HAP-1 (cell line): ENCODE results near the gene CNPY4.

ENCODE experiments used
- DNase-seq, 2 experiments: peaks; one replicate each; pipeline ENCODE4 v3.0.0-alpha.2; 2016 to 2020; ENCODE audit warnings: low spot score in 2 of 2
- H3K27me3 ChIP-seq: fragments of 250-450 bp; sonication (Bioruptor Pico); 2 replicates; pipeline ENCODE4 v1.5.1; 2020; ENCODE audit warnings: low read depth, mild to moderate bottlenecking, moderate library complexity
- H3K36me3 ChIP-seq: fragments of 250-450 bp; sonication (Bioruptor Pico); replicated peaks from 2 replicates; pipeline ENCODE4 v1.5.1; 2020; ENCODE audit warnings: mild to moderate bottlenecking
- H3K4me1 ChIP-seq: fragments of 250-450 bp; sonication (Bioruptor Pico); 2 replicates; pipeline ENCODE4 v1.5.1; 2020; ENCODE audit warnings: mild to moderate bottlenecking
- H3K4me3 ChIP-seq: fragments of 250-450 bp; sonication (Bioruptor Pico); 2 replicates; pipeline ENCODE4 v1.5.1; 2020; ENCODE audit warnings: mild to moderate bottlenecking, moderate library complexity
- H3K9me3 ChIP-seq: fragments of 250-450 bp; sonication (Bioruptor Pico); 2 replicates; pipeline ENCODE4 v1.5.1; 2020; ENCODE audit warnings: mild to moderate bottlenecking, moderate library complexity
- in situ Hi-C: fragments of 300-500 bp; cut with MboI; formaldehyde crosslinking; loops from 3 replicates; pipeline ENCODE4 v1.14.3; 2020; ENCODE audit warnings: low sequenced_read_pairs, inconsistent platforms, mixed read lengths

Gene CNPY4

GRCh38 chr7:100087055-100087750 is 32.2 kb upstream of the CNPY4 start:
- DNase-seq = no peak

GRCh38 chr7:100088095-100088620 is 31.3 kb upstream of the CNPY4 start:
- in situ Hi-C loops = no loop called here
- no peak for DNase-seq
- Histone ChIP-seq H3K9me3 (no peaks in the 10 kb centered on the region), H3K36me3 (peaks cover 29% of the 10 kb centered on the region), H3K27me3 (no peaks in the 10 kb centered on the region), H3K4me1 (peaks cover 5% of the 10 kb centered on the region), H3K4me3 (peak overlapping the region; percentile 83)

More at GRCh38 chr7:100087055-100087750, 32.2 kb upstream of the CNPY4 start:
- Histone ChIP-seq H3K4me1 (peaks cover 10% of the 10 kb centered on the region), H3K27me3 (no peaks in the 10 kb centered on the region), H3K4me3 (no peak overlapping the region), H3K9me3 (no peaks in the 10 kb centered on the region), H3K36me3 (peaks cover 19% of the 10 kb centered on the region)
- in situ Hi-C loops = no loop called here

- Histone ChIP-seq H3K4me1 (peaks cover 5% of the 10 kb centered on the region), H3K36me3 (peaks cover 36% of the 10 kb centered on the region), H3K4me3 (peak within 1 kb of the TSS; percentile 83), H3K9me3 (no peaks in the 10 kb centered on the region), H3K27me3 (no peaks in the 10 kb centered on the region)
- in situ Hi-C loops = no loop called here
- peak; percentile 53 to 89 for DNase-seq
Observed at GRCh38 chr7:100088621-100089457, 30.6 kb upstream of the CNPY4 start, which contains the start of gene COPS6. COPS6 (plus strand) TSS chr7:100088969; CDS start chr7:100088991, 22 bp downstream.

- peaks cover 5% of the 10 kb centered on the region for H3K4me1 ChIP-seq
- H3K4me3 ChIP-seq = peak overlapping the region; percentile 83
- no peak for DNase-seq
- peaks cover 43% of the 10 kb centered on the region for H3K36me3 ChIP-seq
- no peaks in the 10 kb centered on the region for H3K27me3 ChIP-seq
- H3K9me3 ChIP-seq = no peaks in the 10 kb centered on the region
- in situ Hi-C loops = no loop called here
Observed at GRCh38 chr7:100089458-100090196, 29.8 kb upstream of the CNPY4 start.

- H3K4me1 ChIP-seq = peaks cover 5% of the 10 kb centered on the region
- no peak for DNase-seq
- H3K4me3 ChIP-seq = no peak overlapping the region
- H3K36me3 ChIP-seq = peaks cover 55% of the 10 kb centered on the region
- no peaks in the 10 kb centered on the region for H3K9me3 ChIP-seq
- H3K27me3 ChIP-seq = no peaks in the 10 kb centered on the region
- in situ Hi-C loops = no loop called here
Observed at GRCh38 chr7:100090527-100091410, 28.7 kb upstream of the CNPY4 start.

GRCh38 chr7:100091411-100092181 is 27.8 kb upstream of the CNPY4 start:
- DNase-seq = peak in 1 of 2 experiments; percentile 58
- peaks cover 63% of the 10 kb centered on the region for H3K36me3 ChIP-seq
- in situ Hi-C loops = no loop called here

GRCh38 chr7:100093054-100093453 is 26.4 kb upstream of the CNPY4 start:
- peaks cover 78% of the 10 kb centered on the region for H3K36me3 ChIP-seq
- H3K4me1 ChIP-seq = peaks cover 5% of the 10 kb centered on the region
- no peaks in the 10 kb centered on the region for H3K9me3 ChIP-seq
- DNase-seq = no peak
- H3K27me3 ChIP-seq = no peaks in the 10 kb centered on the region
- in situ Hi-C loops = no loop called here
- H3K4me3 ChIP-seq = no peak overlapping the region

More at GRCh38 chr7:100091411-100092181, 27.8 kb upstream of the CNPY4 start:
- Histone ChIP-seq H3K27me3 (no peaks in the 10 kb centered on the region), H3K4me3 (no peak overlapping the region), H3K4me1 (peaks cover 5% of the 10 kb centered on the region), H3K9me3 (no peaks in the 10 kb centered on the region)

GRCh38 chr7:100093498-100093897 is 25.9 kb upstream of the CNPY4 start:
- H3K36me3 ChIP-seq = peaks cover 82% of the 10 kb centered on the region
- no peak for DNase-seq
- no peak overlapping the region for H3K4me3 ChIP-seq
- no peaks in the 10 kb centered on the region for H3K27me3 ChIP-seq
- H3K9me3 ChIP-seq = no peaks in the 10 kb centered on the region
- in situ Hi-C loops = no loop called here
- peaks cover 1% of the 10 kb centered on the region for H3K4me1 ChIP-seq

GRCh38 chr7:100093925-100094486 is 25.4 kb upstream of the CNPY4 start:
- H3K9me3 ChIP-seq = no peaks in the 10 kb centered on the region
- H3K4me3 ChIP-seq = no peak overlapping the region
- H3K27me3 ChIP-seq = no peaks in the 10 kb centered on the region
- H3K4me1 ChIP-seq = no peaks in the 10 kb centered on the region; the same call in 1 of the 2 replicates
- peaks cover 87% of the 10 kb centered on the region for H3K36me3 ChIP-seq
- in situ Hi-C loops = no loop called here
- DNase-seq = no peak

- Histone ChIP-seq H3K9me3 (no peaks in the 10 kb centered on the region), H3K4me1 (0 out of 2 replicates have a peak, but pooled peaks cover 4% of the 10 kb centered on the region), H3K36me3 (peaks cover 100% of the 10 kb centered on the region), H3K4me3 (no peak overlapping the region), H3K27me3 (no peaks in the 10 kb centered on the region)
- no peak for DNase-seq
- in situ Hi-C loops = no loop called here
Observed at GRCh38 chr7:100095289-100095688, 24.1 kb upstream of the CNPY4 start.

- in situ Hi-C loops = no loop called here
- Histone ChIP-seq H3K27me3 (no peaks in the 10 kb centered on the region), H3K9me3 (no peaks in the 10 kb centered on the region), H3K4me3 (no peak overlapping the region), H3K4me1 (0 out of 2 replicates have a peak, but pooled peaks cover 4% of the 10 kb centered on the region), H3K36me3 (peaks cover 99% of the 10 kb centered on the region)
- DNase-seq = no peak
Observed at GRCh38 chr7:100095704-100096103, 23.7 kb upstream of the CNPY4 start.

GRCh38 chr7:100098913-100099312 is 20.5 kb upstream of the CNPY4 start:
- Histone ChIP-seq H3K36me3 (peaks cover 70% of the 10 kb centered on the region), H3K4me3 (no peak overlapping the region), H3K9me3 (no peaks in the 10 kb centered on the region), H3K27me3 (no peaks in the 10 kb centered on the region), H3K4me1 (0 out of 2 replicates have a peak, but pooled peaks cover 4% of the 10 kb centered on the region)
- no peak for DNase-seq
- in situ Hi-C loops = no loop called here
